Measurements from ENCODE around the gene TIAM1.

The TIAM1 gene, protein sequence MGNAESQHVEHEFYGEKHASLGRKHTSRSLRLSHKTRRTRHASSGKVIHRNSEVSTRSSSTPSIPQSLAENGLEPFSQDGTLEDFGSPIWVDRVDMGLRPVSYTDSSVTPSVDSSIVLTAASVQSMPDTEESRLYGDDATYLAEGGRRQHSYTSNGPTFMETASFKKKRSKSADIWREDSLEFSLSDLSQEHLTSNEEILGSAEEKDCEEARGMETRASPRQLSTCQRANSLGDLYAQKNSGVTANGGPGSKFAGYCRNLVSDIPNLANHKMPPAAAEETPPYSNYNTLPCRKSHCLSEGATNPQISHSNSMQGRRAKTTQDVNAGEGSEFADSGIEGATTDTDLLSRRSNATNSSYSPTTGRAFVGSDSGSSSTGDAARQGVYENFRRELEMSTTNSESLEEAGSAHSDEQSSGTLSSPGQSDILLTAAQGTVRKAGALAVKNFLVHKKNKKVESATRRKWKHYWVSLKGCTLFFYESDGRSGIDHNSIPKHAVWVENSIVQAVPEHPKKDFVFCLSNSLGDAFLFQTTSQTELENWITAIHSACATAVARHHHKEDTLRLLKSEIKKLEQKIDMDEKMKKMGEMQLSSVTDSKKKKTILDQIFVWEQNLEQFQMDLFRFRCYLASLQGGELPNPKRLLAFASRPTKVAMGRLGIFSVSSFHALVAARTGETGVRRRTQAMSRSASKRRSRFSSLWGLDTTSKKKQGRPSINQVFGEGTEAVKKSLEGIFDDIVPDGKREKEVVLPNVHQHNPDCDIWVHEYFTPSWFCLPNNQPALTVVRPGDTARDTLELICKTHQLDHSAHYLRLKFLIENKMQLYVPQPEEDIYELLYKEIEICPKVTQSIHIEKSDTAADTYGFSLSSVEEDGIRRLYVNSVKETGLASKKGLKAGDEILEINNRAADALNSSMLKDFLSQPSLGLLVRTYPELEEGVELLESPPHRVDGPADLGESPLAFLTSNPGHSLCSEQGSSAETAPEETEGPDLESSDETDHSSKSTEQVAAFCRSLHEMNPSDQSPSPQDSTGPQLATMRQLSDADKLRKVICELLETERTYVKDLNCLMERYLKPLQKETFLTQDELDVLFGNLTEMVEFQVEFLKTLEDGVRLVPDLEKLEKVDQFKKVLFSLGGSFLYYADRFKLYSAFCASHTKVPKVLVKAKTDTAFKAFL (N-terminal part only)

DNA sequence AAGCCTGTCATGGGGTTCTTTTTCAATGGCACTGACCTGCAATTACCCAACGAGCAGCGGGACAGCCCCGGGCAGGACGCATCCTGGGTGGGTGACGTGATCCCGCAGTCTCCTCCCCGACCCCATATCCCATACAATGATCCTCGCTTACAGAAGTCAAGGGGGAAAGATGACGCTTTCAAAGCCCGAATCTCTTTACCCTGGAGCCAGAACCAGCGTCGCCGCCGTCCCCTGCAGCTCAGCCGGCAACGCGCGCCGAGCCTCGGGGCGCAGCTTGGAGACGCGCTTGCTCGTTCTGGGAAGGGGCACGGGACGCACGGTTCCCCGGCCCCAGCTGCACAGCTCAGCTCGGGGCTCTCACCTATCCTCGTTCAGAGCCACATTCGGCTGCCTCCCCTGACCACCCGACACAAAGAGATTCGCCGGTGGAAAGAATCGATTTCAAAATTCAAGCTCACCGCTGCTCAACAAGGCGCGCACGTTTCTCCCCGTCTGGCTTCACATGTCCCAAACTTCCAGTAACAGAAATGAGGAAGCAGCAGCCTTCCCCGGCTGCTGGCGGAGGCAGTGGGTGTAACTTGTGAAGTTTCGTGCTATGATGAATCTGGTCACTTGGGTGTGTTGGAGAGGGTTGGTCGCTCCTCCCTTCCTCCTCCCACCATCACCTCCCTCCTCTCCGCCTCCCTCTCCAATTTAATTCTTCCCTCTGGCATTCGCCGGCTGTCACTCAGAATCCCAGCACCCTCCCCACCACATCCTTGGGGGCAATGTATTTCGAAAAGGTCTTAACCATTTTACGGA lies at the start of gene TIAM1:
TSS of gene TIAM1 (minus strand) at position 582 of the 801 bp plus-strand sequence. CDS start 77,289 bp downstream, outside the sequence.
- no peak for DNase-seq

DNA sequence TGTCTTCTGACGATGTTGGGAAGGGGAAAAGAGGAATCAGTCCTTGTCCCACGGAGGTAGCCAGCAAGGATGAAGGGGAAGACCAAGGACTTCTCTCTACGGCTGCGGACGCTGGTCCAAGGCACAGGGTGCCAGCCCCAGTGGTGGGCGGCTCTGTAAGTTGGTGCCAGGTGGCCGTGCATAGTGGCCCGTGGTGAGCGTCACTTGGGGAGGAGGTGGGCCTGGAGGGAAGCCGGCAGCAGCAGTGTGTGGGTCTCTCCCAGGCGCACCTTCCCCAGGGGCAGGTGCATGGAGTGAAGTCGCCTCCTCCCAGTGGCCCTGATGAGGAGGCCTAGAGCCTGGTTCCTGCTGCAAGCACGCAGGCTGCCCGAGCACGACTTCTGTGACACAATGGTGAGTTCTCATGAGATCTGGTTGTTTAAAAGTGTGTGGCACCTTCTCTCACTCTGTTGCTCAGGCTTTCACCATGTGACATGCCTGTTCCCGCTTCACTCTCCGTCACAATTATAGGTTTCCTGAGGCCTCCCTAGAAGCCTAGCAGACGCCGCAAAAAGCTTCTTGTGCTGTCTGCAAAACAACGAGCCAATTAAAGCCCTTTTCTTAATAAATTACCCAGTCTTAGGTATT lies 43.6 kb upstream of the TIAM1 start:
- no peak for DNase-seq

DNA sequence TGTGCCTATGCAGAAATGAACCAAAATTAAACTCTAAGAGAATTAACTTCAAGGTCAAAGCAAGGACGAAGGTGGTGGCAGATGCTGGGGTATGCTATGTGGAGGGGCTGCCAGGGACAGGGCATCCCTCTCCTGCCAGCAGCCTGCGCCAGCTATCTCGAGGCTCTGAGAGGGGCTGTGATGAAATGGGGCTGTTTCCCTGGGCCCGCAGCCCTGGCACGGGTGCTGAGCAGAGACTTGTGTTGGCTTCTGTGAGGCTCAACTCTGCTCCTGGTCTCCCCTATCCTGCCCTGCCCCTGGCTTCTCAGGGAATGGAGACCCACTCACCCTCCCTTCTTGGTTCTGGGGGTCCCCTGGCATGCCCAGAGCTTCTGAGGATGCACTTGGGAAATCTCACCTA lies 41.9 kb upstream of the TIAM1 start:
- no peak for DNase-seq

DNA sequence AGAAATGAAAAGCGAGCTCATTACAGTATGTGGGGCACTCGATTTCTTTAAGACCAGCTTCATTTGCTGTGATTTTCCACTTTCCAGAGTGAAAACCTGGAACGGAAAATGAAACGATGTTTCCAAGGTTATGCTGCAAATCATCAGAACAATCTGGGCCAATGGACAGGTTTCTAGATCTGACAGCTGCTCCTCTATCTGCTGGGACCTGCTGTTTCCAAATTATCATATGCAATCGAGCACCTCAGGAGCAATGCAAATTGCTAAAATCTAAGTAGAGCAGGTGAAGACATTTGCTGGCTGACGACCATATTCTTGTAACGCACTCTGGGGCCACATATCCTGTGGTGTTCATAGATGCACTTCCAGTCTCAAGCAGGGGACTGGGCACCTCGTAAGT lies 39.7 kb upstream of the TIAM1 start:
- no peak for DNase-seq

DNA sequence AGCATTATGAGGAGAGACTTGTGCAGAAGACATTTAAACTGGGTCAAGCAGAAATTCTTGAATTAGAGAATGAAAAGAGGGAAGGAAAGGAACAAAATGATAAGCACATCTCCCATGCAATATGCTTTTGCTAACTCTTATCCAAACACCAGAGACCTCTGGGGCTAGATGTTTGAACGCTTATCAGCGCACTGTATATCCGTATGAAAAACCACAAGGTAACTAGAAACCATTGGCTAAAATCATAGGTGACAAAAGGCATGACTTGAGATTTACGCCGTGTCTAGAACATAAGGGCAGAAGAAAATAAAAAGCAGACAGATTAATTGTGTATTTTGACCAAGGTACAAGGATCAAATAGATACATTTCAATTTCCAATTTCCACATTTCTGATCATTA lies 38.0 kb upstream of the TIAM1 start:
- no peak for DNase-seq

DNA sequence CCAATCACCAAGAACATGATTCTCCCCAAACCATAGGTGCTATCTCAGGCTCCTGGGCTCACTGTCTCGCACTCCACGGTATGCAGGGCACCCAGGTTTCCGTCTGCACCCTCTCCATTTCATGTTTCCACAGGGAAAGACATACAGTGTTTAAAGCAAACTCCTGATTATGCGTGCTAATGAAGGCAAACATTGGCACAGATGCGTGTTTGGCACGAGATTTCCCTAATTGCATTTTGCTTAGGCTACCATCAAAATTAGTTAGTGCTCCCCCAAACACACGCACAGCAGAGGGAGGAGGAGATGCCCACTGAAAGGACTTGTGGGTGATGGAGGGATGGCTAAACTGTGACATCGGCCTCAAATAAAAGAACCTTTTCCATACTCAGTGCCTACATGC lies 32.2 kb upstream of the TIAM1 start:
- no peak for DNase-seq

DNA sequence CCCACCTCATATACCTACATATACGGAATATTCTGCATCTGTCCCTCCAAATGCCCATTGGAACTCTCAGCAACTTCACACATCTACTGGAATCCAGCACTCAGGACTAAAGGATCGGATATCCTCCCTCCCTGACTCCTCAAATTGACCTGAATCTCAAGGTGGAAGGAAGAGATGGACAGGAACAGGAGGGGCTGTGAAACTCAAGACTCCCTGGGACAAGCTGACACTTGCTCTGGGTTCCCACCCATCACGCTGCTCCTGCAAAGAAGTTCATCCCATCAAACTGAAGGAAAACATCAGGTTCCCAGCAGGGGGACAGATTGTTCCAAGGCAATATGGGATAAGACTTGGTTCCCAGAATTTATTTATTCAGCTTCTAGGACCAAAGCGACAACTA lies 30.3 kb upstream of the TIAM1 start:
- DNase-seq, result no peak

DNA sequence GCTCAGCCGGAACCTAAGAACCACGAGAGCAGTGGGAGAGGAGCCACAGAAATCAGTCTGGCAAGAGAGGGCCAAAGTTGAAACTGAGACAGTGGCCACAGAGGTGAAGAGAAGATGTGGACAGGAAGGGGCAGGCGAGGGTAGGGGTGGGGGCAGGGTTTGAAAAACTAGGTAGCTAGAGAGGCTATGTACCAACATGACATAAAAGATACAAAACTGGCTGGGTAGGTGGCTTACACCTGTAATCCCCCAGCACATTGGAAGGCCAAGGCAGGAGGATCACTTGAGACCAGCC lies 28.4 kb upstream of the TIAM1 start:
- DNase-seq, result no peak

DNA sequence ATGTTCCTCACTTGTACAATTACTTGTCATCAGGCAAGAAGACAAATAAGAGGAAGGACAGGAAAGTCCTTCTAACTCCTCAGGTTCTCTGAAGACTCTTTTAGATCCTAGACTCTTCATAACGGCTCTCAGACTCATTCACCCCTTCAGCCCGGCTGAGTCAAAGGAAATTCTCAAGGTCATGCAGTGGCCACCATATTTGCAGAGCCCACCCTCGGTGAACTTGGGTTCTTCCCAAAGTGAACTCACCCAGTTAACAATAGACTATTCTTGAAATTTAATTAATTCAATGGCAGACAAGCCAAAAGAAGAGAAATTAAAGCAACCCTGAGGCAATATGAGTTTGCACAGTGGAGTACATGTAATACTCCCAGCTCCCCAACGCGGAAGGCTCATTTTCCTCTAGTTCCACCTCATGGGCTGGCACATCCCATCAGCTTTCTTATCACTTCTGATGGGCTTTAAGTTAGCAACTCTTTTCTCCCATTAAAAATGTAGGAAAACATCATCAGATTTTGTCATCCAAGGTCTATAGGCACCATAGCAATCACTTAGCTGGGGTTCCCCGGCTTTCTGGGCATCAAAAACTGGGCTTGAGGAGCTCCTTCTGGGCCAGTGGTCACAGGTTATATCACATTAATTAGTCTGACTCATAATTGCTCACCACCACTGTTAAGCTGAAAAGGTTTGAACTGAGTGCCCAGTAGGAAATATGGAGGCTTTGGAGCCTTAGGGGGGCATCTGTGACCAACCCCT lies 27.8 kb upstream of the TIAM1 start:
- no peak for DNase-seq

DNA sequence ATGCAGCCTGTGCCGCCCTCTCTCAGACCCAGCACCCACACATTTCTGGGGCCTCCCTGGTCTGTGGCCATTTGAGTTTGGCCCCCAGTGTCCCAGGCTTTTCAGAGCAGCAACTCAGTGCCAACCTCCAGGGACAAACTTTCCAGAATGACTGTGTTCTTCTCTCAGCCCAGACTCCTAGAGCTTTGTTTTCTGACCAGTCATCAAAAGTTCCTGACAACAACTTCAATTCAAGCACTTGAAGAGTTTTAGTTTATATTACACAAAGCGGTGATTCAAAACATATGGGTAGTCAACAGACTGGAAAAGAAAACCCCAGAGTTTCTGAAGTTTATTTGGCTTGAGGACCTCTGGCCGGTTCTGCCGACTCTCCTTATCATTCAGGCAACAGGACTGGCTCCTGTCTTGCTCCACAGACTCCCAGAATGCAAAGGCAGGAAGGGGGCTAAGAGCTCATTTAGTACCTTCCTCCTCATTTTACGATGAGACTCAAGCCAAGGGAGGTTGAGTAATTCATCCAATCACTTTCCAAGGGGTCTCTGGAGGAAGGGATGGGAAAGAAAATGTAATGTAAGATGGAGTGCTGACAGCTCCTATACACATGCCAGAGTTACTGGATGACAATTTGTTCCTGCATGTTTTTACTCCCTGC lies 27.0 kb upstream of the TIAM1 start:
- no peak for DNase-seq

DNA sequence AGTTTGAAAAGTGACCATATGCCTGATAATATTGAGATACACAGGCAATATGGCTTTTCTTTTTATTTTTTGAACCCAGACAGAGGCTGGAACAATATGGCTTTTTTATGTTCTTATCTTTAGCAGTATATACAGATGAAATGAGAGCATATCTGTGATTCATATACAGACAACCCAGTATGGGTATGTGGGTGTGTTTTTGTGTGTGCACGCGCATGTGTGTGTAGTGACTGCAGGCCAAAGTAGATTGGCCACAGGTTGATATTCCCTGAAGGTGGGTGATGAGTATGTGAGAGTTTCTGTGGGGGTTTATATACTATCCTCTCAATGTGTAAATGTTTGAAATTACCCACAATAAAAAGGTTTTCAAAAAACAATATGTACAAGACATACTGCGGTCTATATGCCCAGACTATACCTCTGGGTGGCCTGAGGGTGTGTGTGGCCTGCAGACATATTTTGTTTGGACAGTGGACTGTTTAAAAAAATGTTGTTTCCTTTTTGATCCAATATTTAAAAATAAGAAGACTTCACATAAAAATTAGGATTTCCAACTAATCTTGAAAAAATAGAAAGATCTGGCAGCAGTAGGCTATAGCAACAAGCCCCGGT lies 26.3 kb upstream of the TIAM1 start:
- no peak for DNase-seq

DNA sequence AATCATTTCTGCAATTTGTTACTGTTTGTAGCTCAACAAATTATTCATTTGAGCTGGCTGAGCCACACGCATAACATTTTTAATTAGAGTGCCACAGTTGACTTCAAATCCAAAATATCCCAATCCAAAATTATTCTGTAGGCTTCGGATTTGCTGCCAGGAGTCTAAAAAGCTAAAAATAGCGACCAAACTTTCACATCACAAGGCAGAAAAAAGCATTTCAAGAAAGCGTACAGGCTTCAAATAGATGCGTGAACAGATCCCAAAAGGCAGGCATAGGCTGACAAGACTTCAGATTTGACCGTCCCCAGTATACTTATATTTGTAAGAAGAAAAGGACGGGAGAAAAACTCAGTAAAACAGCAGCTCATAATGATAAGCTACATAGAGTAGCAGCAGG lies 24.3 kb upstream of the TIAM1 start:
- no peak for DNase-seq

DNA sequence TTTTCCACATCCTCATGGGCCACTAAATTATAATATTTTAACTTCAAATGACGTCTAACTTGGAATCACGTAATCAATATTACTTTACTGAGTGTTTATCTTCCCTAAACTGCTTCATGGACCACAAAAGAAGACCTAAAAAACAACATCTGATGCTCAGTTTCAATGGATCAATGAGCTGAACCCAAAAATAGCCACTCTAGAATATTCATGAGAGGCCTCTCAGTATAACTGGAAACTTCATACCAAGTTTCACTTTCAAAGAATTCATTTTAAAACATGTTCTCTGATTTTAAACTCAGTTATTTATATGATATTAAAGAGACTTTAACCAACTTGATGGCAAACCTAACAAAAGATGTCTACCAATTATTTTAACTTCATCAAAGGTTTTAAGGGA lies 23.7 kb upstream of the TIAM1 start:
- DNase-seq, result no peak

DNA sequence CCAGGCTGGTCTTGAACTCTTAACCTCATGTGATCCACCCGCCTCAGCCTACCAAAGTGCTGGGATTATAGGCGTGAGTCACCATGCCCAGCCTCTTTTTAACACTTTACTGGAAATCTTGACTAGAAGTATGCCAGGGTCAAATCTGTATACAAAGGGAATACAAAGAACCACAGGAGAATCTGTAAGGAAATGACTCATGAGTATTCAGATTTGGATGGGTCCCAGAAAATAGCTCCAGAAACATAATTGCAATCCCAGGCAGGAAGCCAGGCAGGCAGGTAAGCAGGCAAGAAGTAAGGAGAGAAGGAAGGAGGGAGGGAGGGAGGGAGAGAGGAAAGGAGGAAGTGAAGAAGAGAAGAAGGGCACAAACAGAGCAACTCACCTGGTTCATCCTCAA lies 22.8 kb upstream of the TIAM1 start:
- no peak for DNase-seq

DNA sequence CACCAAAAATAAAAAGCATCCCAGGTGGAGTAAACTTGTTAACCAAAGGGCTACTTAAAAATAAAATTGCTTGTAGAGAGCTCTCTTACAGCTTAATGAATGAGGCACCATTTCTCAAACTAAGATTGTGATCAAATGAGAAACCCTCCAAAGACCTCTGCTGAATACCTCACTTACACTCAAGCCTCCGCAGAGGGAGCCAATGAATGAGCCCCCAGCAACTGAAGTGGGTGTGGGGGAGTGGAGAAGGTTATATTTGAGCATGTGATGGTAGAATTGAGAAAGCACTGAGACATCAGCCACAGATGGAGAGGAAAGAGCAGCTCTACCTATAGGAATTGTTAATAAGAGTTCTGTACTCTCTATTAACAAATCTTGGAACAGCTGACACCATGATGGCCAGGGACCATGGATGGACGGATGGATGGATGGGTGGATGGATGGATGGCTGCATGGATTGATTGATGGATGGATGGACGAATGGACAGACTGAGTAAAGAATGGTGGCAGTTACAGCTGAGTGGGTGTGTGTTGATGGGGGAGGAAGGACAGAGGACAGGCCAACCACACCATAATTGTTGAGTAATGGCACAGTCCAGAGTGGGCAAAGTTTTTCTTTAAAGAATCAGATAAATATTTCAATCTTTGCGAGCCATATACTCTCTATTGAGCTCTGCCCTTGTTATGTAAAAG lies 20.3 kb upstream of the TIAM1 start:
- DNase-seq, result no peak

DNA sequence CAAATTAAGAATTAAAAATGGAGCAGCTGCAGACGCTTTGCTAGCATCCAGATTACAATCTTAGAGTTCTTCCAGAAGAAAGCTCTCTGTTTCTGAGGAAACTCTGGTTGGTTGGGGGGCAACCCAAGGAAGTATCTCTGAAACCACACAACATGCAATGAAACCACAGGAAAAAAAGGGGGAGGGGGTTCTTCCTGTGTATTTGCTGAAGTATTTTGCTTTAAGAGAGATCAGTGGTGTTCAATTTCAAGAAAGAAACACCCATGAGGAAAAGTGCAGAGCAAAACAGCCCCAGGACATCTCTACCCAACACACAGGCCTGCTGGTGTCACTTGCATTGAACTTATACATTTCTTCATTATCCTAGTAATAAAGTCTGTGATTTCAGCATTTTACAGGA lies 19.7 kb upstream of the TIAM1 start:
- DNase-seq, result peak; percentile 60

DNA sequence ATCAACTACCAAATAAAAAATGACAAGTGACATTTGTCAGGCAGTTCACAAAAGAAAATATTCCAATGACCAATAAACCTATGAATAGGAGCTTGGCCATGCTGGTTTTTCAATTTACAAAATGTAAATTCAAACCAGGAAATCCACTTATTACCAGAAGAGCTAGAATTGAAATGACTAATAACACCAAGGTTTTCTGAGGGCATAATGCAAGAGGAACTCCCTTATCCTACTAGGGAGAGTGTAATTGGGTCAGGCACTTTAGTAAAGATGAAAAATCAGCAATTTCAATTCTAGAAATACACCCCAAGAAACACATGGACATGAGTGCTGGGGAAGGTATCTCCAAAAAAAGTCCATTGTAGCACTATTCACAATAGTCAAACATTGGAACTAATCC lies 16.7 kb upstream of the TIAM1 start:
- DNase-seq, result no peak

DNA sequence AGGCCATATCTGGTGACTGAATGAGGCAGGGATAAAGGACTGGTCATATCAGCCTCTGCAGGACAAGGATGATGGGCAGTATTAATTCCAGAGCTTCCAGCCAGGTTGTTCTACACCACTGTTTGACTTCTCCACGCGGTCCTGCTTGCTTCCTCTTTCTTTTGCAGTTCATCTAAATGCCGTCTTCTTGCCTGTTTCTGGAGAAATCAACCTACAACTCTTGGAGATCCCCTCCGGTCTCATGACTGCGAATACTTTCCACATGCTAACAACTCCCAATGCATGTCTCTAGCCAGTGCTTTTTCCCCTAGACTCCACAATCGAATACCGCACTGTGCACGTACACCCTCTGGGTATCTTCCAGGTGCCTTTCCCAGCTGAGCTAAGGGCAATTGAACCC lies 14.1 kb upstream of the TIAM1 start:
- DNase-seq, result no peak

DNA sequence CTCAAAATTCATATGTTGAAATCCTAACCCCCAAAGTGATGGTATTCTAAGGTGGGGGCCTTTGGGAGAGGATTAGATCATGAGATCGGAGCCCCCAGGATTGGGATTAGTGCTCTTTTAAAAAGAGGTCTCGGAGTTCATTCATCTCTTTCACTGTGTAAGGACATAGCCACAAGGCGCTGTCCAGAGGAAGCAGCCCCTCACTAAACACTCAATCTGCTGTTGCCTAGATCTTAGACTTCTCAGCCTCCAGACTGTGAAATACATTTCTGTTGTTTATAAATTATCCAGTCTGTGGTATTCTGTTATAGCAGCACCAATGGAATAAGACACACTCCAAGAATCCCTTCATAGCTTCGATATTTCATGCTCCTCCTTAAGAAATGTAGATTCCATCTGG lies 12.4 kb upstream of the TIAM1 start:
- no peak for DNase-seq

Measured in KG1 (cell line).